IMR-90 (cell line): ENCODE results near the gene CALU. TPM values are rescaled to one million over a fixed set of nuclear protein-coding genes. Genes with fewer than 3 reads are reported as not detected.

Source experiments
- ATAC-seq: fragments of 200-7000 bp; cut with Tn5 transposase; 2 replicates; pipeline ENCODE4 v1.9.1; 2020; ENCODE audit warnings: low read depth, mild to moderate bottlenecking, moderate library complexity
- BruUV-seq: library from RNA; stranded (reverse); fragments of 400-500 nt; replicated peaks from 2 replicates; lab custom pipeline; 2021; lab: Mats Ljungman, UMichigan
- CTCF ChIA-PET: fragments of 300-600 bp; formaldehyde crosslinking; extraction: SDS; loops from one replicate; lab custom pipeline; 2021; ENCODE audit warnings: antibody characterized with exemption; lab: Yijun Ruan, JAX
- POLR2A ChIA-PET: fragments of 300-600 bp; sonication (Branson Sonifier 250); formaldehyde crosslinking; loops from one replicate; lab custom pipeline; 2022; ENCODE audit warnings: antibody characterized with exemption; ENCODE audit not compliant: unreplicated experiment; lab: Charles Lee
- DNase-seq: peaks from one replicate; pipeline ENCODE4 v3.0.0; 2013
- H2AFZ ChIP-seq: replicated peaks from 2 replicates; pipeline ENCODE3; 2013; ENCODE audit warnings: low read length, mild to moderate bottlenecking; ENCODE audit not compliant: poor library complexity
- H2AK5ac ChIP-seq: 2 replicates; pipeline ENCODE4 v1.6.1; 2013; ENCODE audit warnings: low read depth, low read length, inconsistent platforms
- H2AK9ac ChIP-seq: replicated peaks from 2 replicates; pipeline ENCODE3; 2013; ENCODE audit warnings: mild to moderate bottlenecking, low read depth, low read length, moderate library complexity; ENCODE audit not compliant: poor library complexity
- H2BK120ac ChIP-seq: 2 replicates; pipeline ENCODE4 v1.6.1; 2013; ENCODE audit warnings: low read depth, low read length, inconsistent platforms
- H2BK15ac ChIP-seq: 3 replicates; pipeline ENCODE4 v1.6.1; 2013; ENCODE audit warnings: low read depth, low read length, inconsistent platforms
- H2BK20ac ChIP-seq: 2 replicates; pipeline ENCODE4 v1.6.1; 2013; ENCODE audit warnings: low read depth, mild to moderate bottlenecking, inconsistent platforms, low read length, moderate library complexity
- H2BK5ac ChIP-seq: 2 replicates; pipeline ENCODE4 v1.6.1; 2013; ENCODE audit warnings: mild to moderate bottlenecking, low read depth, low read length, inconsistent platforms; ENCODE audit not compliant: poor library complexity, severe bottlenecking
- H3K14ac ChIP-seq: replicated peaks from 2 replicates; pipeline ENCODE4 v1.6.1; 2013; ENCODE audit warnings: low read depth, low read length, inconsistent platforms
- H3K18ac ChIP-seq: 2 replicates; pipeline ENCODE4 v1.6.1; 2013; ENCODE audit warnings: low read depth, low read length, control low read depth
- H3K23ac ChIP-seq: 2 replicates; pipeline ENCODE4 v1.6.1; 2013; ENCODE audit warnings: low read depth, low read length, inconsistent platforms
- H3K27ac ChIP-seq: 2 replicates; pipeline ENCODE4 v1.5.1; 2013; ENCODE audit warnings: mild to moderate bottlenecking, control low read depth, low read length; ENCODE audit not compliant: insufficient read depth
- H3K27me3 ChIP-seq: 2 replicates; pipeline ENCODE4 v1.6.1; 2013; ENCODE audit warnings: low read length; ENCODE audit not compliant: control insufficient read depth, insufficient read depth
- H3K36me3 ChIP-seq: 2 replicates; pipeline ENCODE4 v1.6.1; 2013; ENCODE audit warnings: low read length, mixed read lengths; ENCODE audit not compliant: control insufficient read depth, insufficient read depth
- H3K4ac ChIP-seq: 2 replicates; pipeline ENCODE4 v1.6.1; 2013; ENCODE audit warnings: low read depth, low read length, inconsistent platforms
- H3K4me1 ChIP-seq: 2 replicates; pipeline ENCODE4 v1.6.1; 2013; ENCODE audit warnings: low read length, mixed read lengths; ENCODE audit not compliant: control insufficient read depth, insufficient read depth
- H3K4me2 ChIP-seq: 2 replicates; pipeline ENCODE4 v1.6.1; 2013; ENCODE audit warnings: low read depth, mild to moderate bottlenecking, control low read depth, low read length, moderate library complexity
- H3K4me3 ChIP-seq: 2 replicates; pipeline ENCODE4 v1.5.1; 2013; ENCODE audit warnings: low read depth, mild to moderate bottlenecking, control low read depth, low read length, moderate library complexity; ENCODE audit not compliant: insufficient read depth
- H3K56ac ChIP-seq: 2 replicates; pipeline ENCODE4 v1.6.1; 2013; ENCODE audit warnings: low read length, inconsistent platforms; ENCODE audit not compliant: insufficient read depth; ENCODE audit errors: extremely low read depth
- H3K79me1 ChIP-seq, 2 experiments: 2 replicates each; pipeline ENCODE4 v1.6.1; 2013; ENCODE audit warnings: low read length in 2 of 2, inconsistent platforms in 1 of 2, low read depth in 1 of 2
- H3K9ac ChIP-seq: 2 replicates; pipeline ENCODE4 v1.6.1; 2013; ENCODE audit warnings: low read depth, low read length, control low read depth
- H3K9me1 ChIP-seq: 2 replicates; pipeline ENCODE4 v1.6.1; 2013; ENCODE audit warnings: low read length, inconsistent platforms; ENCODE audit not compliant: insufficient read depth
- H3K9me3 ChIP-seq: 2 replicates; pipeline ENCODE4 v1.6.1; 2013; ENCODE audit warnings: low read length; ENCODE audit not compliant: control insufficient read depth, insufficient read depth
- H4K20me1 ChIP-seq: 2 replicates; pipeline ENCODE4 v1.6.1; 2013; ENCODE audit warnings: low read length, inconsistent platforms; ENCODE audit not compliant: insufficient read depth
- H4K5ac ChIP-seq: 2 replicates; pipeline ENCODE4 v1.6.1; 2013; ENCODE audit warnings: mild to moderate bottlenecking, low read depth, low read length, control low read depth
- H4K8ac ChIP-seq, 2 experiments: 2 replicates each; pipeline ENCODE4 v1.6.1; 2013; ENCODE audit warnings: low read depth in 2 of 2, low read length in 2 of 2, control low read depth in 1 of 2, inconsistent platforms in 1 of 2
- H4K91ac ChIP-seq: 2 replicates; pipeline ENCODE4 v1.6.1; 2013; ENCODE audit warnings: low read depth, low read length, inconsistent platforms; ENCODE audit not compliant: insufficient read depth
- CEBPB ChIP-seq: IDR thresholded peaks from 2 replicates; pipeline ENCODE4 v1.6.1; 2012; ENCODE audit warnings: low read depth, low read length, improper control_type of control experiment
- CHD1 ChIP-seq: IDR thresholded peaks from 2 replicates; pipeline ENCODE4 v1.6.1; 2012; ENCODE audit warnings: low read depth, low read length, improper control_type of control experiment
- NFE2L2 ChIP-seq: fragments of 150-350 bp; IDR thresholded peaks from 2 replicates; pipeline ENCODE4 v1.6.1; 2016; ENCODE audit warnings: low read depth, mild to moderate bottlenecking, low read length
- POLR2A ChIP-seq: IDR thresholded peaks from 2 replicates; pipeline ENCODE4 v1.6.1; 2012; ENCODE audit warnings: mild to moderate bottlenecking, low read depth, low read length
- USF2 ChIP-seq: fragments of 150-350 bp; IDR thresholded peaks from 2 replicates; pipeline ENCODE4 v1.6.1; 2017; ENCODE audit warnings: mild to moderate bottlenecking, antibody characterized with exemption, low read length, low read depth
- WGBS, 2 experiments: methylation state at CpG; one replicate each; pipeline versions ENCODE4 v1.1.5 to v1.1.7; 2013; ENCODE audit warnings: missing lambda C conversion rate in 2 of 2; ENCODE audit not compliant: insufficient read length in 1 of 2; ENCODE audit errors: extremely low coverage in 2 of 2; 5-methylcytosine and 5-hydroxymethylcytosine counted together
- dilution Hi-C: fragments of 300-500 bp; cut with HindIII; formaldehyde crosslinking; loops from one replicate; pipeline ENCODE4 v1.14.3; 2018; ENCODE audit warnings: low sequenced_read_pairs; ENCODE audit not compliant: unreplicated experiment
- in situ Hi-C: fragments of 300-500 bp; cut with MboI; formaldehyde crosslinking; loops from 3 replicates; pipeline ENCODE4 v1.14.3; 2019; ENCODE audit warnings: low sequenced_read_pairs, inconsistent platforms, mixed read lengths
- intact Hi-C: fragments of 100-400 bp; cut with micrococcal nuclease; formaldehyde crosslinking; loops from 2 replicates; pipeline ENCODE4 v1.10.0; 2022
- polyA plus RNA-seq, 3 experiments: library from polyadenylated mRNA; depleted of rRNA; stranded (reverse); fragments of >200 nt; gene quantifications; 2 replicates each; pipeline ENCODE4 v1.2.3, GENCODE V29; 2012; ENCODE audit warnings: low replicate concordance in 1 of 3
- total RNA-seq: library from RNA; depleted of rRNA; stranded (reverse); fragments of >200 nt; gene quantifications from 2 replicates; pipeline ENCODE4 v1.2.3, GENCODE V29; 2012

Gene CALU
- total and polyA plus RNA-seq, 2 of the 4 experiments (the other 2 are of a cell fraction), result 421 to 525 TPM

GRCh38 chr7:128778946-128779345, 39.8 kb downstream of the CALU start:
- no peaks in the 10 kb centered on the region for H3K9me3 ChIP-seq
- in situ Hi-C loops (no loop called here), intact Hi-C loops (no loop called here), dilution Hi-C loops (no loop called here)
- no peak overlapping the region for H2BK15ac ChIP-seq
- BruUV-seq, result no TSS peak
- DNase-seq, result no peak
- no peaks in the 10 kb centered on the region for H3K79me1 ChIP-seq
- no peak overlapping the region for H3K9ac ChIP-seq
- no peak overlapping the region for H4K91ac ChIP-seq
- no peak for TF ChIP-seq NFE2L2
- TF ChIP-seq CEBPB, result no peak
- no peak for TF ChIP-seq USF2
- no peak for TF ChIP-seq CHD1
- TF ChIP-seq POLR2A, result no peak
- peaks cover 12% of the 10 kb centered on the region for H3K9me1 ChIP-seq
- peaks cover 6% of the 10 kb centered on the region for H3K4me1 ChIP-seq
- no peak overlapping the region for H4K5ac ChIP-seq
- H4K8ac ChIP-seq, result no peak overlapping the region
- H2AFZ ChIP-seq, result no peak overlapping the region
- H2BK120ac ChIP-seq, result no peak overlapping the region
- H3K56ac ChIP-seq, result no peak overlapping the region
- H3K27me3 ChIP-seq, result no peaks in the 10 kb centered on the region
- H3K27ac ChIP-seq, result no peak overlapping the region
- 100% methylated on average over 1 of the region's 5 CpGs; no CpG with 5 or more reads in 1 of the 2 experiments for WGBS, 2 experiments
- no peak overlapping the region for H3K4me3 ChIP-seq
- peaks cover 13% of the 10 kb centered on the region for H3K36me3 ChIP-seq
- no peak for ATAC-seq
- H2AK9ac ChIP-seq, result no peak overlapping the region
- H4K20me1 ChIP-seq, result peaks cover 19% of the 10 kb centered on the region; the same call in 1 of the 2 replicates
- H2BK20ac ChIP-seq, result no peak overlapping the region
- H3K14ac ChIP-seq, result no peak overlapping the region
- ChIA-PET POLR2A (no interaction called here), CTCF (no interaction called here)
- H3K23ac ChIP-seq, result no peak overlapping the region
- H3K4me2 ChIP-seq, result no peak overlapping the region
- H2AK5ac ChIP-seq, result no peak overlapping the region
- H2BK5ac ChIP-seq, result no peak overlapping the region
- H3K4ac ChIP-seq, result no peak overlapping the region
- H3K18ac ChIP-seq, result no peak overlapping the region
